ENCODE results near the gene MYBPH.

MYBPH gene

DNA sequence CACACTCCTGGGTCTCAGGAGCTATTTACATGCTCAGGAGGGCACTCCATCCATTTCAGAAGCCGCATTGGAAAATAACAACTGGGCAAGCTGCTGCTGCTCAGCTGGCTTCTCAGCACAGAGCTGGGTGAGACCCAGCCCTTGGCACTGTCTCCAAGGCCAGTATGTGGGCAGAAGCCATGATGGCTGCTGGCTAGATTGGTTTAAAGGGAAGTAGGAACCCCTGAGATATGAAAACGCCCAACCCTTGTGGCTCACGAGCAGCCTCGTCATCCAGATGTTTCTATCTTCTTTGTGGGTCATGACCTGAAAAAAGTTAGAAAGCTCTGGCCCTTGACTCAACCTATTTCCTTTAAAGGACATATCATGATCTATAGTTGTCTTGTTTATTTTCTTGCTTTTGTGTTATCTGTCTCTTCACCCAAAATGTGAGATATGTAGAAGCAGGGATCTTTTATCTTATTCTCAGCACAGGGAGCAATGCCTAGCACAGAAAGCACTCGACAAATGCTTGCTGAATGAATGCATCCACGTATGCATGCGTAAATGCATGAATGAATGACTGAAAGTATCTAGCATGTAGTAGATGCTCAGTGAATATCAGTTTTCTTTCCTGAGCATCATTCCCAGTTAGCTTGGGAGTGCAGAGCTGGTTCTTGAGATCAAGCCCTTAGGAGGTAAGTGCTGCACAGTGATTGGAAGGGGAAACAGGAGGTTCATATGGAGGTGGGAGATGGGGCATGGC lies 11.6 kb downstream of the MYBPH start:
- no peak overlapping the region for H3K4me3 ChIP-seq (ENCODE audit: low read length, poor library complexity, severe bottlenecking)
- H3K4me2 ChIP-seq (ENCODE audit: low read depth, low read length, poor library complexity, severe bottlenecking) = no peak overlapping the region
- no peak overlapping the region for H2AFZ ChIP-seq (ENCODE audit: low read length)
- no peaks in the 10 kb centered on the region for H4K20me1 ChIP-seq (ENCODE audit: insufficient read depth, low read length, poor library complexity, severe bottlenecking)
- no peaks in the 10 kb centered on the region for H3K9me3 ChIP-seq (ENCODE audit: insufficient read depth, low read depth, low read length)
- H3K79me2 ChIP-seq (ENCODE audit: insufficient read depth, low read length) = no peaks in the 10 kb centered on the region
- H3F3A ChIP-seq (ENCODE audit: low read depth) = no peaks in the 10 kb centered on the region
- no peaks in the 10 kb centered on the region for H3K9me2 ChIP-seq (replicated peaks; ENCODE audit: low read depth, low read length)
- H3K27me3 ChIP-seq (ENCODE audit: insufficient read depth, low read length, poor library complexity, severe bottlenecking) = no peaks in the 10 kb centered on the region
- TF ChIP-seq, protein P1, sequence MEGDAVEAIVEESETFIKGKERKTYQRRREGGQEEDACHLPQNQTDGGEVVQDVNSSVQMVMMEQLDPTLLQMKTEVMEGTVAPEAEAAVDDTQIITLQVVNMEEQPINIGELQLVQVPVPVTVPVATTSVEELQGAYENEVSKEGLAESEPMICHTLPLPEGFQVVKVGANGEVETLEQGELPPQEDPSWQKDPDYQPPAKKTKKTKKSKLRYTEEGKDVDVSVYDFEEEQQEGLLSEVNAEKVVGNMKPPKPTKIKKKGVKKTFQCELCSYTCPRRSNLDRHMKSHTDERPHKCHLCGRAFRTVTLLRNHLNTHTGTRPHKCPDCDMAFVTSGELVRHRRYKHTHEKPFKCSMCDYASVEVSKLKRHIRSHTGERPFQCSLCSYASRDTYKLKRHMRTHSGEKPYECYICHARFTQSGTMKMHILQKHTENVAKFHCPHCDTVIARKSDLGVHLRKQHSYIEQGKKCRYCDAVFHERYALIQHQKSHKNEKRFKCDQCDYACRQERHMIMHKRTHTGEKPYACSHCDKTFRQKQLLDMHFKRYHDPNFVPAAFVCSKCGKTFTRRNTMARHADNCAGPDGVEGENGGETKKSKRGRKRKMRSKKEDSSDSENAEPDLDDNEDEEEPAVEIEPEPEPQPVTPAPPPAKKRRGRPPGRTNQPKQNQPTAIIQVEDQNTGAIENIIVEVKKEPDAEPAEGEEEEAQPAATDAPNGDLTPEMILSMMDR (conservative IDR thresholded peaks at IDR 0.05; ENCODE audit: low read length) = no peak
- TF ChIP-seq EZH2phosphoT487 (IDR thresholded peaks at IDR 0.05; ENCODE audit: borderline replicate concordance) = no peak
- no peak overlapping the region for H3K9ac ChIP-seq (ENCODE audit: low read depth, low read length, poor library complexity, severe bottlenecking)
- H3K4me1 ChIP-seq (ENCODE audit: insufficient read depth, low read length, poor library complexity, severe bottlenecking) = peaks cover 14% of the 10 kb centered on the region
- H3K36me3 ChIP-seq (ENCODE audit: insufficient read depth, low read length) = no peaks in the 10 kb centered on the region

DNA sequence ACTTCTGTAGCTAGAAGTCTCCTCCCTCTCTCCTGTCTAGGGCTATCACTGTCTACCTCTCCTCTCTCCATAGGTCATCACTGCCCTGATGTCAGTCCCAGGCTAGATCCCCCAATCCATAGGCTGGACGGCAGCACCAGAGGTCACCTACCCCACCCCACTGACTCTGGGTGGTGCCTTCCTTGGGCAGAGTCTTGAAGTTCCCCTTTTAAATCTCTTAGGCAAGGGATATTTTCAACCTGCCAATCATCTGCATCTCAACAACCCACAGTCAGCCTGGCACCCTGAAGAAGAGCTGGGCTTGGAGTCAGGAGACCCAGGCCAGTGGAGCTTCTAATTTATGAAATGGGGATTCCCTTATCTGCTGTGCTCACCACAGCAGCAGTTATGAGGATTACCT lies 13.2 kb downstream of the MYBPH start:
- no peaks in the 10 kb centered on the region for H3K27me3 ChIP-seq (ENCODE audit: insufficient read depth, low read length, poor library complexity, severe bottlenecking)
- H3K4me3 ChIP-seq (ENCODE audit: low read length, poor library complexity, severe bottlenecking) = no peak overlapping the region
- H3K9me3 ChIP-seq (ENCODE audit: insufficient read depth, low read depth, low read length) = no peaks in the 10 kb centered on the region
- H3F3A ChIP-seq (ENCODE audit: low read depth) = no peaks in the 10 kb centered on the region
- peaks cover 9% of the 10 kb centered on the region for H3K4me1 ChIP-seq (ENCODE audit: insufficient read depth, low read length, poor library complexity, severe bottlenecking)
- no peak overlapping the region for H3K9ac ChIP-seq (ENCODE audit: low read depth, low read length, poor library complexity, severe bottlenecking)
- H3K9me2 ChIP-seq (replicated peaks; ENCODE audit: low read depth, low read length) = no peaks in the 10 kb centered on the region
- no peaks in the 10 kb centered on the region for H3K79me2 ChIP-seq (ENCODE audit: insufficient read depth, low read length)
- H2AFZ ChIP-seq (ENCODE audit: low read length) = no peak overlapping the region
- TF ChIP-seq, protein P1 (conservative IDR thresholded peaks at IDR 0.05; ENCODE audit: low read length) = no peak
- no peak for TF ChIP-seq EZH2phosphoT487 (IDR thresholded peaks at IDR 0.05; ENCODE audit: borderline replicate concordance)
- no peaks in the 10 kb centered on the region for H3K36me3 ChIP-seq (ENCODE audit: insufficient read depth, low read length)
- no peaks in the 10 kb centered on the region for H4K20me1 ChIP-seq (ENCODE audit: insufficient read depth, low read length, poor library complexity, severe bottlenecking)
- H3K4me2 ChIP-seq (ENCODE audit: low read depth, low read length, poor library complexity, severe bottlenecking) = no peak overlapping the region

DNA sequence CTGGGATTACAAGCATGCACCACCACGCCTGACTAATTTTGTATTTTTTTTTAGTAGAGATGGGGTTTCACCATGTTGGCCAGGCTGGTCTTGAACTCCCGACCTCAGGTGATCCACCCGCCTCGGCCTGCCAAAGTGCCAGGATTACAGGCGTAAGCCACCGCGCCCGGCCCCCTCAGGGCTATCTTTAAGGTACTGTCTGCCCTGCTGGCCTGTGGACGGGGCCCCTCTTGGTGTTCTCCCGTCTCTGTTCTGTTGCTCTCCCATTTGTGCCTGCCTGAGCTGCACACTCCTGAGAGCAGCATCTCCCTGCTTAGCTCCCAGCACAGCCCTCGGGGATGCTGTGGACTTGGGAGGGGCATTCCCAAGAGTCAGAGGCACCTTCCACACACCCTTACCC lies 13.9 kb downstream of the MYBPH start:
- H2AFZ ChIP-seq (ENCODE audit: low read length) = no peak overlapping the region
- no peak overlapping the region for H3K4me2 ChIP-seq (ENCODE audit: low read depth, low read length, poor library complexity, severe bottlenecking)
- no peaks in the 10 kb centered on the region for H3K9me3 ChIP-seq (ENCODE audit: insufficient read depth, low read depth, low read length)
- peaks cover 2% of the 10 kb centered on the region for H3K4me1 ChIP-seq (ENCODE audit: insufficient read depth, low read length, poor library complexity, severe bottlenecking)
- no peak overlapping the region for H3K9ac ChIP-seq (ENCODE audit: low read depth, low read length, poor library complexity, severe bottlenecking)
- no peaks in the 10 kb centered on the region for H3K27me3 ChIP-seq (ENCODE audit: insufficient read depth, low read length, poor library complexity, severe bottlenecking)
- TF ChIP-seq, protein P1 (conservative IDR thresholded peaks at IDR 0.05; ENCODE audit: low read length) = no peak
- H4K20me1 ChIP-seq (ENCODE audit: insufficient read depth, low read length, poor library complexity, severe bottlenecking) = no peaks in the 10 kb centered on the region
- H3F3A ChIP-seq (ENCODE audit: low read depth) = no peaks in the 10 kb centered on the region
- no peaks in the 10 kb centered on the region for H3K36me3 ChIP-seq (ENCODE audit: insufficient read depth, low read length)
- H3K79me2 ChIP-seq (ENCODE audit: insufficient read depth, low read length) = no peaks in the 10 kb centered on the region
- no peaks in the 10 kb centered on the region for H3K9me2 ChIP-seq (replicated peaks; ENCODE audit: low read depth, low read length)
- H3K4me3 ChIP-seq (ENCODE audit: low read length, poor library complexity, severe bottlenecking) = no peak overlapping the region
